IPS DF 19.7 (cell line): ENCODE data around the gene EMB.
A peak's percentile ranks its signal among the peaks of the same experiment; 100 is the strongest.
"Not testable (repeated sequence)": the region's sequence is repeated elsewhere in the genome, so short reads cannot be mapped to it uniquely, and the experiment has no call there.

ENCODE experiments used
- DNase-seq: peaks from one replicate; pipeline ENCODE4 v3.0.0-alpha.2; 2013; ENCODE audit warnings: low read depth, low spot score

The EMB gene

GRCh38 chr5:50440651-50441492, at the start of gene EMB:
TSS of gene EMB (minus strand) at chr5:50441288. CDS start at chr5:50441151, 137 bp downstream.
- peak; percentile 71 for DNase-seq

GRCh38 chr5:50489491-50489890, 48.4 kb upstream of the EMB start:
- not testable (repeated sequence) for DNase-seq

DNA sequence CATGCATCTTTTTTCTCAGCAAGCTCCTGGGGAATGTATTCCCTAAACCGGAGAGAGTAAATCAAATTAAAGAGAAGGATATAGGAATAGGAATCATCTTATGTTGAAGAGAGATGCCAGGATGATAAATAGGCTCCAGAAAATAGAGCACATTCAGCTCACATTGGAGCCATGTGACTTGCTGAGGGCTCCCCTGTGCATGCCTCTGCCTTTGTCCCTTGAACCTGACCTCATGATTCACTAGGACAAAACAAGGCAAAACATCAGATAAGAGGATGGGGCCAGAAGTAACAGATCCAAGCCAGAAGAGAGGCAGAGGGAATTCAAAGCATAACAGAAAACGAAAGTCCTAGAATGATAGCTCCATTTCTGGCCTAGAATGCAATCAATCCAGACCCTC, 37.7 kb upstream of the EMB start:
- DNase-seq, result not testable (repeated sequence)

- no peak for DNase-seq
Observed at GRCh38 chr5:50476549-50476948, 35.5 kb upstream of the EMB start.

DNA sequence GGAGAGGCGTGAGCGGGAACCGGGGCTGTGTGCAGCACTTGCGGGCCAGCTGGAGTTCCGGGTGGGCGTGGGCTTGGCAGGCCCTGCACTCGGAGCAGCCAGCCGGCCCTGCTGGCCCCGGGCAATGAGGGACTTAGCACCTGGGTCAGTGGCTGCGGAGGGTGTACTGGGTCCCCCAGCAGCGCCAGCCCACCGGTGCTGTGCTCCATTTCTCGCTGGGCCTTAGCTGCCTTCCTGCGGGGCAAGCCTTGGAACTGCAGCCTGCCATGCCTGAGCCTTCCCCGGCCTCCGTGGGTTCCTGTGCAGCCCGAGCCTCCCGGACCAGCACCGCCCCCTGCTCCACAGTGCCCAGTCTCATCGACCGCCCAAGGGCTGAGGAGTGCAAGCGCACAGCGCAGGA, 23.9 kb upstream of the EMB start:
- not testable (repeated sequence) for DNase-seq

DNA sequence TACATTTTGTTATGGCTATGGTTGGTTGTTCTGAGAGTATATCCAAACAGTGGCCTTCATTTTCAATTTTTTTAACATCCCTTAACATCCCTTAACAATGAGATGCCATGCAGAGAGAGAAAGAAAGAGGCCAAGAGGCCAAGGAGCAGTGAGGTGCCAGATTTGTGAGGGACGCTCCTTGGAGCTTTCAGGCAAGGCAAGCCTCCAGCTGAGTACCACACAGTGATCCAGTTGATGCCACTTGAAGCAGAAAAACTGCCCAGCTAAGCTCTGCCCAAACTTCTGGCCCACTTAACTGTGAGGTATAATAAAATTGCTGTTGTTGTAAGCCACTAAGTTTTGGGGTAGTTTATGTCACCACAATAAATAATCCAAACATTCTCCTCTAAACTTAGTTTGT, 22.6 kb upstream of the EMB start:
- DNase-seq, result no peak

- DNase-seq, result no peak
Observed at GRCh38 chr5:50463047-50463446, 22.0 kb upstream of the EMB start.

GRCh38 chr5:50462579-50462978, 21.5 kb upstream of the EMB start:
- DNase-seq, result not testable (repeated sequence)

GRCh38 chr5:50458372-50458771, 17.3 kb upstream of the EMB start:
- not testable (repeated sequence) for DNase-seq

GRCh38 chr5:50449241-50449640, 8.2 kb upstream of the EMB start:
- DNase-seq, result not testable (repeated sequence)

DNA sequence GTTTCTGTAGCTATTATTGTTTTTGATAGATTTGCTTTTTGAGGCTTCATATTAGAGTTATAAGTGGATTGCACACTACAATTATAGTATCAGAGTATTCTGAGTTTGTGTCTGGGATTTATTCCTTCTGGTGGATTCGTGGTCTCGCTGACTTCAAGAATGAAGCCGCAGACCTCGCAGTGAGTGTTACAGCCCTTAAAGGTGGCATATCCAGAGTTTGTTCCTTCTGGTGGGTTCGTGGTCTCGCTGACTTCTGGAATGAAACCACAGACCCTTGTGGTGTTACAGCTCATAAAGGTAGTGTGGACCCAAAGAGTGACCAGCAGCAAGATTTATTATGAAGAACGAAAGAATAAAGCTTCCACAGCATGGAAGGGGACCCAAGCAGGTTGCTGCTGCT, 6.9 kb upstream of the EMB start:
- DNase-seq, result no peak

GRCh38 chr5:50447228-50447627, 6.1 kb upstream of the EMB start:
- no peak for DNase-seq

GRCh38 chr5:50445296-50445949, 4.3 kb upstream of the EMB start:
- DNase-seq, result no peak

DNA sequence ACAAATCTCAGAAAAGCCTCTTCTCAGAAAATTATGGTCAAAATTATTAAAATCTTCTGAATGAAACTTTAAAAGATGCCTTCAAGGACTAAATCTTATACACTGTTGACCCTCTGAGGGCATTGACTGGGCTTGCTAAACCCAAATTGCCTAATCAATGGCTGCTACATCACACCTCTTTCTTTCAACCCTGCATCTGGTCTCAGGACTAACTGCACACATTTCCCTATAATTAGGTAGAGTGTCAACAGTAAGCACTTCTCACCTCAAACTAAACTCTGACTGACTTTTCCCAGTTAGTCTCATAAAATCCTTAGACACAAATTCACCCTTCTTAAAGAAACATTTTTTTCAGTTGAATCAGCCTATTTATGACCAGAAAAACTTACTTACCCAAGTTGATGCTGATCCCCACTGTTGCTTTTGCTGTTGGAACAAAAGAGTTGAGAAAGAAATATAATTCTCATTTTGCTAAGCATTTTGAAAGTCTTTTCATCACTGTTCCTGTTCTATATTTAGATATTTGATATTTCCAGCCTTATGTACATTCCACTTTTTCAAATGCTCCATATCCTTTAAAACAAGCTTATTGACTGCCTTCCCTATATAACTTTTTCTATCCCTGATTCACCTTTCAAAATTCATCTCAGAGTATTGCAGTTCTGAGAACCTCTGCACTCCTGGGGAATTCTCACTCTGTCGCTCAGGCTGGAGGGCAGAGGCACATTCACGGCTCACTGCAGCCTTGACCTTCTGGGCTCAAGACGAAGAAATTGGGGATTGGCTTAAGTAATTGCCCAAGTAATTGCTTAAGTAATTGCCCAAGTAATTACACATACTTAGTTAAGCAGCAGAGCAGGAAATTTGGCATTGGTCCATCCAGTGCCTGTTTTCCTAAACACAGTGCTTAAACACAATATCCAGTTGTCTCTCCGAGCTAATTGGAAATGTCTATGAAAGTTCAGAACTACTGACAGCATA, 1.8 kb upstream of the EMB start:
- not testable (repeated sequence) for DNase-seq

DNA sequence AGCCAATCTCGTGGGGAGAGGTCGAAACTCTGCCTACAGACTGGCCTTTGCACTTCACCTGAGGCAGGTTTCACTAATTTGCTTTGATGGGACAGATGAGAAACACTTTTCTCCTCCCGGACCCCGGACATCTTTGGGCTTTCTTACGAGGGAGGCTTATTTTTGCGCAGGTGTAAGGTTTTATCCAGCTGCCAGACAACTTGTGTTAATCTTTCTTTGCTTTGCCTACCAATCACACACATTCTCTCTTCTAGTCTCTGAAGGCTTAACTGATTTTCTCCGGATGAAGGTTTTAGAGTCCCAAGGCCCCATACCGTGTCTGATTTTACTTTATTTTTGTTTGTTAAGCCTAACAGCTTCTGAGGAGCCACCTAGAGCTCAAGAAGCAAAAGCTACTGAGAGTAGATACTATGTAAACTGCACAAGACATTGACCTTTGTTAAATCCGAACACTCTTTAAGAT, 436 bp upstream of the EMB start:
- DNase-seq, result no peak

DNA sequence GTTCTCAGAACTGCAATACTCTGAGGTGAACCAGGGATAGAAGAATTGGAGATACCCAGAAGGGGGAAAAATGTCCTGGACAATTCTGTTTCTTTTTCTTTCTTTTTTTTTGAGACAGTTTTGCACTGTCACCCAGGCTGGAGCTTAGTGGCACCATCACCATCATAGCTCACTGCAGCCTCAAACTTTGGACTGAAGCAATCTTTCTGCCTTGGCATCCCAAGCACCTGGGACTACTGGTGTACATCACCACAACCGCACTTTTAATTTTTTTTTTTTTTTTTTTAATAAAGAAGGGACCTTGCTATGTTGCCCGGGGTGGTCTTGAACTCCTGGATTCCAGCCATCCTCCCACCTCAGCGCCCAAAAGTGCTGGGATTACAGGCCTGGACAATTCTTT, 1.9 kb downstream of the EMB start:
- DNase-seq, result no peak

- not testable (repeated sequence) for DNase-seq
Observed at GRCh38 chr5:50438060-50438459, 3.0 kb downstream of the EMB start.

GRCh38 chr5:50435168-50435567, 5.9 kb downstream of the EMB start:
- no peak for DNase-seq

GRCh38 chr5:50431133-50431904, 9.8 kb downstream of the EMB start:
- not testable (repeated sequence) for DNase-seq

GRCh38 chr5:50423100-50423799, 17.8 kb downstream of the EMB start:
- not testable (repeated sequence) for DNase-seq
